Prostate gland (tissue), 2 donors: Measurements from ENCODE around the gene DERL3. TPM values are rescaled to one million over a fixed set of nuclear protein-coding genes. Genes with fewer than 3 reads are reported as not detected.

Source experiments
- DNase-seq: peaks from one replicate; pipeline ENCODE4 v3.0.0-alpha.2; 2019; ENCODE audit warnings: low spot score
- H3K27ac ChIP-seq, 2 donors: fragments of 200-600 bp; sonication (generic); 2 replicates each; pipeline ENCODE4 v1.5.1; 2017 to 2019
- H3K27me3 ChIP-seq: fragments of 200-600 bp; sonication (generic); replicated peaks from 2 replicates; pipeline ENCODE4 v1.5.1; 2019; ENCODE audit not compliant: insufficient read depth
- H3K36me3 ChIP-seq, 2 donors: fragments of 200-600 bp; sonication (generic); 1 replicate in 1 of 2; 2 replicates in 1 of 2; pipeline versions ENCODE4 v1.5.1 to v1.8.1; 2017 to 2019
- H3K4me1 ChIP-seq: fragments of 200-600 bp; sonication (generic); replicated peaks from 2 replicates; pipeline ENCODE4 v1.5.1; 2019
- H3K4me3 ChIP-seq, 2 donors: fragments of 200-600 bp; sonication (generic); 2 replicates each; pipeline ENCODE4 v1.5.1; 2017 to 2019
- H3K9me3 ChIP-seq: fragments of 200-600 bp; sonication (generic); 2 replicates; pipeline ENCODE4 v1.5.1; 2017
- POLR2A ChIP-seq: fragments of 450-650 bp; IDR thresholded peaks from one replicate; pipeline ENCODE4 v1.6.1; 2016; ENCODE audit warnings: antibody characterized with exemption, mild to moderate bottlenecking
- POLR2AphosphoS5 ChIP-seq: sonication (generic); formaldehyde crosslinking; IDR thresholded peaks from one replicate; pipeline ENCODE4 v1.6.1; 2017; ENCODE audit warnings: antibody characterized with exemption
- WGBS: methylation state at CpG from one replicate; pipeline ENCODE4 v1.1.5; 2018; 5-methylcytosine and 5-hydroxymethylcytosine counted together
- intact Hi-C: fragments of 100-400 bp; cut with DNase I; formaldehyde crosslinking; loops from one replicate; pipeline ENCODE4 v1.14.2; 2022
- total RNA-seq, 2 donors: library from RNA; depleted of rRNA; stranded (reverse); fragments of >200 nt; gene quantifications; one replicate each; pipeline ENCODE4 v1.1.0, GENCODE V29; 2016
- TF ChIP-seq, protein P1 (sequence below), 4 experiments: fragments of 200-600 bp in 2 of 4; fragments of 450-650 bp in 2 of 4; sonication (generic) in 2 of 4; IDR thresholded peaks; 1 replicate in 3 of 4; 2 replicates in 1 of 4; pipeline ENCODE4 v1.5.1; 2016 to 2019; ENCODE audit warnings: antibody characterized with exemption in 4 of 4, mild to moderate bottlenecking in 2 of 4, moderate library complexity in 2 of 4

The DERL3 gene
- total RNA-seq: 1 to 10 TPM in 1 of 2 donors, not detected in 1; 6.9 TPM

DNA sequence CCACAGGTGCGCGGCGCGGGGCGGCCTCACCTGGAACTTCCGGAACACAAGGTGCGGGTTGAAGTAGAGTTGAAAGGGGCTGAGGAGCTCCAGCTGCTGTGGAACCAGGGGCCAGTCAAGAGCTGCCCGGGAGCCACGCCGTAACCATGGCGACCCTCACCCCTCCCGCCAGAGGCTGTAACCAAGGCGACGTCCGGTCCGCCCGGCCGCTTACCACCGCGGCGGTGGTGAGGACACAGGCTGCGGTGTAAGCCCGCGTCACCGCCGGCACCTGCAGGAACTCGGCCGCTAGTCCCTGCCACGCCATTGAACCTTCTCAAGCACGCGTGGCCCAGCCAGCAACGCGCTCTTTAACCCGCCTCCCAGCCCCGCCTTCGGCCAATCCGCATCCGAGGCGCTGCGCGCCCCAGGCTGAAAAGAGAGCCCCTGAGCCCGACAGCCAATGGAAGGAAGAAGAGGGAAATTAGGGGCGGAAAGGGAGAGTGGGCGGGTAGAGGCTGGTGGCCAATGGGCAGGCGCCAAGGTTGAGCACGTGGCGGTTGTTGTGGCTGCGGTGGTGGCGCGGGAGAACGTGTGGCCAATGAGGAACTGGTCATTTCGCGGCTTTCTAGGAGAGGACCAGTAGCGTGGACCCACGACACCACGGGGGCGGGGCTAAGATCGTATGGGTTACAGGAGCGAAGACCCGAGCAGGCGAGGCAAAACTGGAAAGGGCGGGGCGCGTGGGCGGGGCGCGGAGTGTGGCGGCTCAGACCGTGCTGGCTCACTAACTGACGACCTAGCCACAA, at the start of gene DERL3:
TSS of gene DERL3 (minus strand) at position 326 of the 788 bp plus-strand sequence. CDS start at position 307, 19 bp downstream.
- Histone ChIP-seq H3K36me3 (no peaks in the 10 kb centered on the region), H3K27ac (no peak within 1 kb of the TSS), H3K4me3 (peak within 1 kb of the TSS; percentile 15 to 32), H3K27me3 (no peaks in the 10 kb centered on the region), H3K4me1 (peaks cover 10% of the 10 kb centered on the region), H3K9me3 (no peaks in the 10 kb centered on the region)
- TF ChIP-seq POLR2A: no peak
- peak; percentile 73 for TF ChIP-seq POLR2AphosphoS5
- TF ChIP-seq, protein P1, sequence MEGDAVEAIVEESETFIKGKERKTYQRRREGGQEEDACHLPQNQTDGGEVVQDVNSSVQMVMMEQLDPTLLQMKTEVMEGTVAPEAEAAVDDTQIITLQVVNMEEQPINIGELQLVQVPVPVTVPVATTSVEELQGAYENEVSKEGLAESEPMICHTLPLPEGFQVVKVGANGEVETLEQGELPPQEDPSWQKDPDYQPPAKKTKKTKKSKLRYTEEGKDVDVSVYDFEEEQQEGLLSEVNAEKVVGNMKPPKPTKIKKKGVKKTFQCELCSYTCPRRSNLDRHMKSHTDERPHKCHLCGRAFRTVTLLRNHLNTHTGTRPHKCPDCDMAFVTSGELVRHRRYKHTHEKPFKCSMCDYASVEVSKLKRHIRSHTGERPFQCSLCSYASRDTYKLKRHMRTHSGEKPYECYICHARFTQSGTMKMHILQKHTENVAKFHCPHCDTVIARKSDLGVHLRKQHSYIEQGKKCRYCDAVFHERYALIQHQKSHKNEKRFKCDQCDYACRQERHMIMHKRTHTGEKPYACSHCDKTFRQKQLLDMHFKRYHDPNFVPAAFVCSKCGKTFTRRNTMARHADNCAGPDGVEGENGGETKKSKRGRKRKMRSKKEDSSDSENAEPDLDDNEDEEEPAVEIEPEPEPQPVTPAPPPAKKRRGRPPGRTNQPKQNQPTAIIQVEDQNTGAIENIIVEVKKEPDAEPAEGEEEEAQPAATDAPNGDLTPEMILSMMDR (IDR thresholded peaks at IDR 0.05): no peak
- WGBS: 2% methylated on average over 60 of the region's 70 CpGs
- intact Hi-C loops: loop anchor here (10.0 kb wide), 1 partner anchor 404 kb away; no protein-coding TSS in a partner anchor
- peak; percentile 94 for DNase-seq

DNA sequence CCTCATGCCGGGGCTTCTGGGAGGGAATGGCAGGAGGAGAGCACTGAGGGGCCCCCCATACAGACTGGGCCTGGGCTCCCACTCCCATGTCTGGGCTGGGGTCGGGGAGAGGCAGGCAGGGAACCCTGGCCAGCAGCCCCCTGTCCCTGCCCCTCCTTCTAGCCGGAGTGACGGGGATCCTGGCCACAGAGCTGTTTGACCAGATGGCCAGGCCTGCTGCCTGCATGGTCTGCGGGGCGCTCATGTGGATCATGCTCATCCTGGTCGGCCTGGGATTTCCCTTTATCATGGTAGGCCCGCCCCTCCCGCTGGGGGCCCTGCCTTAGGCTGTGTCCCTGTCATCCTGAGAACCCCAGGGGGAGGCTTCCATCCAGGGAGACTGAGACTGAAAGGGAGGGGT, 45.3 kb upstream of the DERL3 start:
- TF ChIP-seq POLR2AphosphoS5 (no peak), POLR2A (no peak)
- TF ChIP-seq, protein P1 (IDR thresholded peaks at IDR 0.05): no peak
- no peak for DNase-seq
- no peaks in the 10 kb centered on the region for H3K36me3 ChIP-seq
- no peaks in the 10 kb centered on the region for H3K27me3 ChIP-seq
- no peaks in the 10 kb centered on the region for H3K4me1 ChIP-seq
- no peak overlapping the region for H3K27ac ChIP-seq
- H3K9me3 ChIP-seq: no peaks in the 10 kb centered on the region
- H3K4me3 ChIP-seq: no peak overlapping the region
- intact Hi-C loops: no loop called here
- 93% methylated on average over 9 of the region's 9 CpGs for WGBS

DNA sequence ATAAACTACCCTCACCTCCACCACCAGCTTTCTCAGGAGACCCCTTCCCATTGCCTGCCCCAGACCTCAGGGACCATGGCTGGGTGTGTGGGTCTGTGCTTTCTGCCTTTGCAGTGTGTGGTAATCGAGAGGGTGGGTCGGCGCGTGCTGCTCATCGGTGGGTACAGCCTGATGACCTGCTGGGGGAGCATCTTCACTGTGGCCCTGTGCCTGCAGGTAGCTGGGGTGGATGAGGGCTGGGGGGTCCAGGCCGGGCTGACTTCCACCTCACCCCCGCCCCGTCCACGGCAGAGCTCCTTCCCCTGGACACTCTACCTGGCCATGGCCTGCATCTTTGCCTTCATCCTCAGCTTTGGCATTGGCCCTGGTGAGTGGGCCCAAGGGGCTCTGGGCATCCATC, 44.9 kb upstream of the DERL3 start:
- Histone ChIP-seq H3K9me3 (no peaks in the 10 kb centered on the region), H3K27ac (no peak overlapping the region), H3K27me3 (no peaks in the 10 kb centered on the region), H3K4me1 (no peaks in the 10 kb centered on the region), H3K4me3 (no peak overlapping the region), H3K36me3 (no peaks in the 10 kb centered on the region)
- TF ChIP-seq, protein P1 (IDR thresholded peaks at IDR 0.05): no peak
- no peak for TF ChIP-seq POLR2A
- DNase-seq: no peak
- 95% methylated on average over 9 of the region's 9 CpGs for WGBS
- intact Hi-C loops: no loop called here

DNA sequence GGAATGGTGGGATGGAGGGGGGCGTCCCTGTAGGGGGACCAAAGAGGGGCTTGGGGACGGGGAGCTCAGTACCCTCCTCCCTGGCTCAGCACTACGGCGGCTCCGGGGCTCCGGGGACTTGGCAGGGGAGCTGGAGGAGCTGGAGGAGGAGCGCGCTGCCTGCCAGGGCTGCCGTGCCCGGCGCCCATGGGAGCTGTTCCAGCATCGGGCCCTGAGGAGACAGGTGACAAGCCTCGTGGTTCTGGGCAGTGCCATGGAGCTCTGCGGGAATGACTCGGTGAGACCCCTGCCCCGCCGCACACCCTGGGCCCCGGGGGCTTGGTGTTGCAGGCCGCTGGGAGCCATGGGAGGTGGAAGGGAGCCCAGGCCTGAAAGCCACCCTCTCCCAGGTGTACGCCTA, 43.6 kb upstream of the DERL3 start:
- 74% methylated on average over 17 of the region's 20 CpGs for WGBS
- no peak for DNase-seq
- TF ChIP-seq, protein P1 (IDR thresholded peaks at IDR 0.05): no peak
- TF ChIP-seq POLR2A: no peak
- no peak for TF ChIP-seq POLR2AphosphoS5
- no peaks in the 10 kb centered on the region for H3K4me1 ChIP-seq
- H3K27ac ChIP-seq: no peak overlapping the region
- H3K4me3 ChIP-seq: no peak overlapping the region
- no peaks in the 10 kb centered on the region for H3K9me3 ChIP-seq
- intact Hi-C loops: no loop called here
- no peaks in the 10 kb centered on the region for H3K36me3 ChIP-seq
- no peaks in the 10 kb centered on the region for H3K27me3 ChIP-seq

DNA sequence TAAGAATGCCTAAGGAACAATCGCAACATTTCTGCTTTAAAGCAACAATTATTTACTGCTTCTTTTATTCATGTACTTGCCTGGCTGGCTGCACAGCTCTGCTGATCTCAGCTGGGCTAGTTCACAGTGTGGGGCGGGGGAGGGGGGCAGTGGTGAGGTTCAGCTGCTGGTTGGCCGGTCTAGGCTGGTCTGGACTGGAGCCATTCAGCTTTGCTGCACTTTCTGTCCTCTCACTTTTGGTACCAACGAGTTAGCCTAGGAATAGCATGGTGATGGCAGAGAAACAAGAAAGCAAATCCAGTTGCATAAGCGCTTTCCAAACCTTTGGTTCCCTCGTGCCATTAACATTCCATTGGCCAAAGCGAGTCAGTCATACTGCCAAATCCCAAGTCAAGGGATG, 39.4 kb upstream of the DERL3 start:
- TF ChIP-seq POLR2A (no peak), POLR2AphosphoS5 (no peak)
- TF ChIP-seq, protein P1 (IDR thresholded peaks at IDR 0.05): no peak
- no peak for DNase-seq
- intact Hi-C loops: no loop called here
- no peaks in the 10 kb centered on the region for H3K4me1 ChIP-seq
- no peaks in the 10 kb centered on the region for H3K27me3 ChIP-seq
- no peaks in the 10 kb centered on the region for H3K9me3 ChIP-seq
- H3K36me3 ChIP-seq: no peaks in the 10 kb centered on the region
- 80% methylated on average over 7 of the region's 7 CpGs for WGBS
- H3K27ac ChIP-seq: no peak overlapping the region
- no peak overlapping the region for H3K4me3 ChIP-seq
